Measurements from ENCODE around the gene TET3.
"Not testable (repeated sequence)": the region's sequence is repeated elsewhere in the genome, so short reads cannot be mapped to it uniquely, and the experiment has no call there.

Gene TET3

GRCh38 chr2:73984203-73984921 lies at the start of gene TET3:
TSS of gene TET3 (plus strand) at chr2:73984910. CDS start at chr2:73986404, 1,494 bp downstream.
- DNase-seq (ENCODE audit: low read depth in 2 of 2, low spot score in 1 of 2): peak in 1 of 2 donors; percentile 48

- no peak for DNase-seq (ENCODE audit: low read depth in 2 of 2, low spot score in 1 of 2)
These were observed 49.1 kb upstream of the TET3 start for GRCh38 chr2:73935641-73936040.

- no peak for DNase-seq (ENCODE audit: low read depth in 2 of 2, low spot score in 1 of 2)
These were observed 47.4 kb upstream of the TET3 start for GRCh38 chr2:73937103-73937885.

- no peak for DNase-seq (ENCODE audit: low read depth in 2 of 2, low spot score in 1 of 2)
These were observed 46.8 kb upstream of the TET3 start for GRCh38 chr2:73937899-73938298.

GRCh38 chr2:73938718-73939352 lies 45.9 kb upstream of the TET3 start:
- DNase-seq (ENCODE audit: low read depth in 2 of 2, low spot score in 1 of 2): no peak

GRCh38 chr2:73939419-73939818 lies 45.3 kb upstream of the TET3 start:
- no peak for DNase-seq (ENCODE audit: low read depth in 2 of 2, low spot score in 1 of 2)

- not testable (repeated sequence) for DNase-seq (ENCODE audit: low read depth in 2 of 2, low spot score in 1 of 2)
These were observed 44.6 kb upstream of the TET3 start for GRCh38 chr2:73940066-73940465.

GRCh38 chr2:73942664-73943063 lies 42.0 kb upstream of the TET3 start:
- DNase-seq (ENCODE audit: low read depth in 2 of 2, low spot score in 1 of 2): no peak

- DNase-seq (ENCODE audit: low read depth in 2 of 2, low spot score in 1 of 2): no peak
These were observed 40.0 kb upstream of the TET3 start for GRCh38 chr2:73944714-73945113.

- no peak for DNase-seq (ENCODE audit: low read depth in 2 of 2, low spot score in 1 of 2)
These were observed 38.5 kb upstream of the TET3 start for GRCh38 chr2:73946215-73946614.

GRCh38 chr2:73946666-73947065 lies 38.0 kb upstream of the TET3 start:
- DNase-seq (ENCODE audit: low read depth in 2 of 2, low spot score in 1 of 2): no peak

GRCh38 chr2:73947412-73948018 lies 37.2 kb upstream of the TET3 start:
- DNase-seq (ENCODE audit: low read depth in 2 of 2, low spot score in 1 of 2): no peak

- no peak for DNase-seq (ENCODE audit: low read depth in 2 of 2, low spot score in 1 of 2)
These were observed 34.9 kb upstream of the TET3 start for GRCh38 chr2:73949802-73950201.

- DNase-seq (ENCODE audit: low read depth in 2 of 2, low spot score in 1 of 2): no peak
These were observed 31.9 kb upstream of the TET3 start for GRCh38 chr2:73952499-73953446.

GRCh38 chr2:73956218-73956865 lies 28.4 kb upstream of the TET3 start:
- no peak for DNase-seq (ENCODE audit: low read depth in 2 of 2, low spot score in 1 of 2)

- no peak for DNase-seq (ENCODE audit: low read depth in 2 of 2, low spot score in 1 of 2)
These were observed 23.4 kb upstream of the TET3 start for GRCh38 chr2:73961274-73961673.

GRCh38 chr2:73961823-73962615 lies 22.7 kb upstream of the TET3 start:
- no peak for DNase-seq (ENCODE audit: low read depth in 2 of 2, low spot score in 1 of 2)

GRCh38 chr2:73962798-73963197 lies 21.9 kb upstream of the TET3 start:
- no peak for DNase-seq (ENCODE audit: low read depth in 2 of 2, low spot score in 1 of 2)

Measured in stimulated activated CD8-positive, alpha-beta memory T cell treated with anti-CD3 and anti-CD28 coated beads, Interleukin-4, amount 100 ng/mL, for 1 hour (primary cell).